T-cell (primary cell): ENCODE results near the gene CD207. TPM values are rescaled to one million over a fixed set of nuclear protein-coding genes. Genes with fewer than 3 reads are reported as not detected.

ENCODE experiments used
- ATAC-seq, 4 experiments: fragments of 200-7000 bp in 3 of 4; fragments of 150-1000 bp in 1 of 4; cut with Tn5 transposase; replicated peaks in 1 of 4; 1 replicate in 3 of 4; 2 replicates in 1 of 4; pipeline ENCODE4 v1.10.0; 2021; ENCODE audit warnings: moderate library complexity in 3 of 4, mild to moderate bottlenecking in 2 of 4, moderate number of reproducible peaks in 1 of 4
- CTCF ChIA-PET, 2 donors: fragments of 300-600 bp; sonication (Branson Sonifier 250); formaldehyde crosslinking; loops; one replicate each; lab custom pipeline; 2022; ENCODE audit warnings: antibody characterized with exemption in 2 of 2; lab: Charles Lee
- POLR2A ChIA-PET, 2 donors: fragments of 300-600 bp; sonication (Branson Sonifier 250); formaldehyde crosslinking; loops; one replicate each; lab custom pipeline; 2022; ENCODE audit warnings: antibody characterized with exemption in 2 of 2; lab: Charles Lee
- DNase-seq, 35 experiments: peaks; one replicate each; pipeline versions ENCODE4 v3.0.0 to v3.0.0-alpha.2; 2013 to 2023
- H3K27ac ChIP-seq: one replicate; pipeline ENCODE4 v1.5.1; 2013; ENCODE audit warnings: low read length
- H3K27me3 ChIP-seq, 2 experiments: replicated peaks in 1 of 2; 1 replicate in 1 of 2; 2 replicates in 1 of 2; pipeline versions ENCODE4 v1.6.1 to v1.7.0; 2013; ENCODE audit warnings: low read length in 1 of 2, mixed read lengths in 1 of 2; ENCODE audit not compliant: control insufficient read depth in 2 of 2, insufficient read depth in 2 of 2; ENCODE audit errors: extremely low read depth in 1 of 2
- H3K36me3 ChIP-seq, 2 donors: 1 replicate in 1 of 2; 2 replicates in 1 of 2; pipeline versions ENCODE4 v1.6.1 to v1.7.0; 2013; ENCODE audit warnings: low read length in 1 of 2; ENCODE audit not compliant: control insufficient read depth in 2 of 2, insufficient read depth in 1 of 2; ENCODE audit errors: extremely low read depth in 1 of 2
- H3K4me1 ChIP-seq, 2 experiments: 1 replicate in 1 of 2; 2 replicates in 1 of 2; pipeline versions ENCODE4 v1.6.1 to v1.7.0; 2013; ENCODE audit warnings: low read length in 2 of 2, mixed read lengths in 1 of 2; ENCODE audit not compliant: insufficient read depth in 2 of 2, control insufficient read depth in 1 of 2; ENCODE audit errors: extremely low read depth in 1 of 2
- H3K4me3 ChIP-seq, 2 donors: 1 replicate in 1 of 2; 2 replicates in 1 of 2; pipeline versions ENCODE4 v1.5.1 to v1.7.0; 2013; ENCODE audit warnings: mild to moderate bottlenecking in 2 of 2, low read length in 1 of 2, moderate library complexity in 1 of 2; ENCODE audit not compliant: control insufficient read depth in 1 of 2; ENCODE audit errors: extremely low read depth in 1 of 2
- H3K9me3 ChIP-seq: 2 replicates; pipeline ENCODE4 v1.7.0; 2013
- H3K27ac Mint-ChIP-seq, 2 donors: one replicate each; pipeline ENCODE4 v1.8.0; 2020 to 2021; ENCODE audit warnings: mild to moderate bottlenecking in 2 of 2, mixed read lengths in 2 of 2
- H3K27me3 Mint-ChIP-seq, 2 donors: one replicate each; pipeline ENCODE4 v1.8.0; 2021 to 2022; ENCODE audit warnings: mixed read lengths in 2 of 2
- H3K36me3 Mint-ChIP-seq: one replicate; pipeline ENCODE4 v1.8.0; 2021; ENCODE audit warnings: mixed read lengths
- H3K4me1 Mint-ChIP-seq, 3 donors: one replicate each; pipeline ENCODE4 v1.8.0; 2020 to 2022; ENCODE audit warnings: mixed read lengths in 3 of 3, mild to moderate bottlenecking in 1 of 3
- H3K4me3 Mint-ChIP-seq, 3 donors: one replicate each; pipeline ENCODE4 v1.8.0; 2020 to 2022; ENCODE audit warnings: mild to moderate bottlenecking in 3 of 3, mixed read lengths in 3 of 3, moderate library complexity in 3 of 3
- H3K9me3 Mint-ChIP-seq, 3 donors: one replicate each; pipeline ENCODE4 v1.8.0; 2020 to 2022; ENCODE audit warnings: mixed read lengths in 3 of 3
- WGBS: methylation state at CpG from one replicate; pipeline ENCODE4 v1.1.5; 2013; ENCODE audit warnings: missing lambda C conversion rate; ENCODE audit not compliant: insufficient coverage; 5-methylcytosine and 5-hydroxymethylcytosine counted together
- total RNA-seq, 35 experiments: library from RNA in 6 of 35; stranded (reverse) in 6 of 35; fragments of 120-200 nt in 1 of 35; gene quantifications; one replicate each; pipeline versions ENCODE4 v1.2.1 to v1.2.4 and lab custom pipeline; 2013 to 2026

Gene CD207
- total RNA-seq, 5 donors from 2014 or later (not counting 1 experiment from before 2014, with no cell fraction given), result not detected

DNA sequence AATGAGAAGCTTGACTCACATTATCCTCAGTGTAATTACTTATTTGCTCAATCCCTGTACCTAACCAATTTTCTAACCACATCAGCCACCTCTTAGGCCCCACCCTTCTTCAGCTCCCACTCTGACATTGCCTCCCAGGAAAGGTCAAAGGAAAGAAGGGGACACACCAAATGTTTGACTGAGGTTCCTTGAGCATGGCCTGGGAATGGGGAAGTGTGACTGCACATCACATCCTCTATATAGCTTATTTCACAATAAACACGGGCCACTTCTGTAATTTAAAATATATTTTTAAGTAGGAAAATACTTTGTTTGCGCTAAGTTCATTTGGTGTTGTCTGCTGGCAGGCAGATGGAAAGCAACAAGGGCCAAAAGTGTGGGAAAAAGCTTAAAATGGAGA lies 42.2 kb downstream of the CD207 start:
- ChIA-PET CTCF (no interaction called here), POLR2A (no interaction called here)
- no peak overlapping the region for H3K4me3 Mint-ChIP-seq
- ATAC-seq, result no peak
- no peak for DNase-seq
- no CpG with 5 or more reads among the region's 2 CpGs for whole genome bisulfite sequencing
- no peaks in the 10 kb centered on the region for H3K36me3 Mint-ChIP-seq
- peaks cover 6 to 11% of the 10 kb centered on the region in 2 experiments for H3K4me1 ChIP-seq
- H3K36me3 ChIP-seq, result no peaks in the 10 kb centered on the region
- no peak overlapping the region for H3K27ac ChIP-seq
- no peak overlapping the region for H3K4me3 ChIP-seq
- H3K27ac Mint-ChIP-seq, result no peak overlapping the region
- H3K9me3 Mint-ChIP-seq, result no peaks in the 10 kb centered on the region
- H3K9me3 ChIP-seq, result no peaks in the 10 kb centered on the region
- H3K4me1 Mint-ChIP-seq, result peaks cover 10 to 11% (median 10%) of the 10 kb centered on the region in 3 donors
- H3K27me3 ChIP-seq, result peaks cover 17 to 29% of the 10 kb centered on the region in 2 experiments
- peaks cover 40 to 47% of the 10 kb centered on the region in 2 donors for H3K27me3 Mint-ChIP-seq

DNA sequence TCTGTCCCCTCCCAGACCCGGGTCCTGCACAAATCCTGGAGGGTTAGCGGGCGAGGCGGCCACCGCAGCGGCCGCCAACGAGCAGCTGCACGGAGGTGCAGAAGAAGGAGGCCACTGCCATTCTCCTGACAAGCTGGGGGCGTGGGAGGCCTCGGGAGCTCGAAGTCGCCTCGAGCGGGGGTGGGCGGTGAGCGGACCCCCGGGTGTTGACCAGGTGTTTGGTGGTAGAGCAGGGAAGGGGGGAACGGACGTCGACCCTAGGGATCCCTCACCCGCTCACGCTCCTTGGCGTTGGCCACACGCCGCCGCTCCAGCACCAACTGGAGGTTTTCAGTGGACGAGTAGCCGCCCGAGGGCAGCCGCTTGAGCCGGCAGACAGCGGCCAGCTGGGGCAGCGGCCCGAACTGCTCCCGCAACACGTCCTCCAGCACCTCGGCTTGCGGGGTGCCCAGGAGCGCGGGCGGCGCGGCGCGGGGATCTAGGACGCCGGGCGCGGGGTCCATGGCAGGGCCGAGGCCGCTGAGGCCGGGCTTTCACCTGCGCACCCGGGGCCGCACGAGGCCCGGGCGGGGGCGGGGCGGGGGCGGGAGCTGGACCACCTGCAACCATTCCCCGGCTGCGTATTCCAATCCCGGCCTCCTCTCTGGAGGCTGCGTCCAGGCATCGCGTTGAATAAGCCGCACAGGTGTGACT lies 45.3 kb downstream of the CD207 start, which contains the start of gene FIGLA:
Gene FIGLA (minus strand): TSS at position 508 of the 693 bp plus-strand sequence. CDS start 5 bp downstream, at position 503.
- CTCF ChIA-PET, result interaction anchor here (0.6 to 1.7 kb wide), 5 partner anchors 42 to 487 kb away, joined by 3 to 15 read pairs (median 5); no protein-coding TSS in a partner anchor
- WGBS, result 13% methylated on average over 63 of the region's 69 CpGs
- H3K27ac ChIP-seq, result no peak within 1 kb of the TSS
- Mint-ChIP-seq H3K4me3 (peak within 1 kb of the TSS; percentile 69 to 78 (median 75)), H3K9me3 (no peaks in the 10 kb centered on the region), H3K27ac (no peak within 1 kb of the TSS), H3K27me3 (peaks cover 56 to 58% of the 10 kb centered on the region in 2 donors), H3K4me1 (peaks cover 12 to 13% (median 13%) of the 10 kb centered on the region in 3 donors), H3K36me3 (no peaks in the 10 kb centered on the region)
- H3K36me3 ChIP-seq, result no peaks in the 10 kb centered on the region
- peaks cover 17 to 25% of the 10 kb centered on the region in 2 experiments for H3K27me3 ChIP-seq
- H3K4me3 ChIP-seq, result peak within 1 kb of the TSS; percentile 29 to 72
- POLR2A ChIA-PET, result interaction anchor here in 1 of 2 donors (0.6 to 1.2 kb wide), 2 partner anchors 39 to 121 kb away, joined by 3 to 8 read pairs; no protein-coding TSS in a partner anchor
- ATAC-seq (peak in 2 of 4 experiments; percentile 18 to 30), DNase-seq (peak in 3 of 35 experiments; percentile 1 to 4 (median 3))
- H3K9me3 ChIP-seq, result no peaks in the 10 kb centered on the region
- peaks cover 6 to 11% of the 10 kb centered on the region in 2 experiments for H3K4me1 ChIP-seq

- Mint-ChIP-seq H3K4me1 (peaks cover 14 to 16% (median 14%) of the 10 kb centered on the region in 3 donors), H3K27me3 (peaks cover 56 to 58% of the 10 kb centered on the region in 2 donors), H3K27ac (no peak overlapping the region), H3K36me3 (no peaks in the 10 kb centered on the region), H3K4me3 (peak overlapping the region; percentile 69 to 78 (median 75)), H3K9me3 (no peaks in the 10 kb centered on the region)
- peak; percentile 17 to 76 (median 52) for DNase-seq
- no peaks in the 10 kb centered on the region for H3K36me3 ChIP-seq
- peaks cover 13 to 25% of the 10 kb centered on the region in 2 experiments for H3K27me3 ChIP-seq
- H3K27ac ChIP-seq, result no peak overlapping the region
- 9% methylated on average over 20 of the region's 33 CpGs for WGBS
- ChIA-PET POLR2A (interaction anchor here in 1 of 2 donors (0.6 to 1.2 kb wide), 2 partner anchors 38 to 120 kb away, joined by 3 to 8 read pairs; no protein-coding TSS in a partner anchor), CTCF (interaction anchor here (0.5 to 2.3 kb wide), 10 partner anchors 11 to 1775 kb away, joined by 3 to 6 read pairs (median 4); no protein-coding TSS in a partner anchor)
- peak; percentile 64 to 86 (median 78) for ATAC-seq
- peaks cover 6 to 11% of the 10 kb centered on the region in 2 experiments for H3K4me1 ChIP-seq
- H3K4me3 ChIP-seq, result peak overlapping the region; percentile 29 to 72
- no peaks in the 10 kb centered on the region for H3K9me3 ChIP-seq
Observed at GRCh38 chr2:70789304-70790135, 46.1 kb downstream of the CD207 start.

GRCh38 chr2:70785137-70785911 lies 50.3 kb downstream of the CD207 start:
- POLR2A ChIA-PET, result interaction anchor here in 1 of 2 donors (0.6 kb wide), 1 partner anchor 127 kb away, joined by 3 read pairs; no protein-coding TSS in a partner anchor
- Mint-ChIP-seq H3K9me3 (no peaks in the 10 kb centered on the region), H3K4me3 (no peak overlapping the region), H3K36me3 (no peaks in the 10 kb centered on the region), H3K27ac (no peak overlapping the region), H3K27me3 (peaks cover 28 to 38% of the 10 kb centered on the region in 2 donors), H3K4me1 (peaks cover 10 to 16% (median 12%) of the 10 kb centered on the region in 3 donors)
- ATAC-seq (peak; percentile 67 to 77 (median 71)), DNase-seq (peak in 29 of 35 experiments; percentile 9 to 66 (median 32))
- Histone ChIP-seq H3K27me3 (peaks cover 5 to 19% of the 10 kb centered on the region in 2 experiments), H3K4me1 (peaks cover 6 to 11% of the 10 kb centered on the region in 2 experiments), H3K4me3 (no peak overlapping the region), H3K27ac (no peak overlapping the region), H3K36me3 (no peaks in the 10 kb centered on the region), H3K9me3 (no peaks in the 10 kb centered on the region)
- CTCF ChIA-PET, result interaction anchor here (0.6 to 1.6 kb wide), 5 partner anchors 17 to 482 kb away, joined by 3 to 5 read pairs (median 4); partner anchors contain the start of gene ADD2 (in 1 of the 2)
- WGBS, result no CpG with 5 or more reads among the region's 7 CpGs

- H3K27me3 ChIP-seq, result peaks cover 3 to 14% of the 10 kb centered on the region in 2 experiments
- no peaks in the 10 kb centered on the region for H3K9me3 ChIP-seq
- DNase-seq (no peak), ATAC-seq (no peak)
- no peaks in the 10 kb centered on the region for H3K36me3 ChIP-seq
- H3K4me3 Mint-ChIP-seq, result no peak overlapping the region
- H3K27me3 Mint-ChIP-seq, result peaks cover 21 to 33% of the 10 kb centered on the region in 2 donors
- peaks cover 0 to under 1% of the 10 kb centered on the region in 2 experiments for H3K4me1 ChIP-seq
- H3K36me3 Mint-ChIP-seq, result no peaks in the 10 kb centered on the region
- no peak overlapping the region for H3K4me3 ChIP-seq
- ChIA-PET POLR2A (no interaction called here), CTCF (interaction anchor here (0.7 to 1.4 kb wide), 2 partner anchors 89 to 481 kb away, joined by 4 to 5 read pairs; no protein-coding TSS in a partner anchor)
- H3K27ac ChIP-seq, result no peak overlapping the region
- no peak overlapping the region for H3K27ac Mint-ChIP-seq
- H3K9me3 Mint-ChIP-seq, result no peaks in the 10 kb centered on the region
- WGBS, result no CpG with 5 or more reads among the region's 2 CpGs
- peaks cover 4 to 9% (median 6%) of the 10 kb centered on the region in 3 donors for H3K4me1 Mint-ChIP-seq
Observed at GRCh38 chr2:70784320-70784719, 51.3 kb downstream of the CD207 start.
